HG03045 (cell line): ENCODE measurements around the gene PIK3CB.

Experiments
- ATAC-seq: cut with Tn5 transposase; IDR thresholded peaks from one replicate; pipeline ENCODE4 v1.9.1; 2021; ENCODE audit warnings: mild to moderate bottlenecking, moderate library complexity; ENCODE audit not compliant: unreplicated experiment

The PIK3CB gene

DNA sequence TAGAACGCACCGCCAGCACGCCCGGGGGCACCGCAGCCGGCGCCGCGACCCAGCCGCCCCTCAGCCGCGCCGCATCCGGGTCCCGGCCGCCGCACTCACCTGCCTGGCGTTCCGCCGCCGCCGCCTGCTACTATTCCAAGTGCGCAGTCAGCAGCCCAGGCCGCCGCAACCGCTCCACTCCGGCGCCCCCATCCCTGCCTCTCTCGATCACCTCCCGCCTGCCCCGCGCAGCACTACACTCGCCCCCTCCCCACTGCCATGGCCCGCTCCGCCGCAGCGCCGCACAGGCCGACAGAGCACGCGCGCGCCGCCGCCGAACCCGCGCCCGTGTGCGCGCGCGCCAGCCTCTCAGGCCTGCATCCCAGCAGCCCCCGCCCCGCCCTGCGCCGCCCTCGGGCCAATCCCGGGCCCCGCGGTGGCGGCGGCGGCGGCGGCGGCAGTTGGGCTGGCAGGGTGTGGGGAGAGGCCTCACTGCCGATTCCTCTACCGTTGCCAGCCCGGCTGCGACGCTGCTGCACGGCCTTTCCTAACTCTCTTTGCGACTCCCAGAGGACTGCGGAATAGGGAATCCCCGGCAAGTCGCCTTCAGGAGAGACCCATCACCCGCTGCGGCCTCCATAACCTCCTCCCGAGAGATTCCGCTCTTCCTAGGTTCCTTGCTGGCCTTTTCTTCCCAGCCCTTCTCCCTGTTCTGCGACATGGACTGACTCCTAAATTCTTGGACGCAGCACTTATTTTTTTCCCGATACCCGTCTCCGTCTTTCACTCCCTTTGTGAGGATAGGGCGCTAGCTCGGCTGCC, at the start of gene PIK3CB:
Gene PIK3CB (minus strand): TSS at position 333 of the 801 bp plus-strand sequence. CDS start 75,585 bp downstream, outside the sequence.
- peak; percentile 95 for ATAC-seq

DNA sequence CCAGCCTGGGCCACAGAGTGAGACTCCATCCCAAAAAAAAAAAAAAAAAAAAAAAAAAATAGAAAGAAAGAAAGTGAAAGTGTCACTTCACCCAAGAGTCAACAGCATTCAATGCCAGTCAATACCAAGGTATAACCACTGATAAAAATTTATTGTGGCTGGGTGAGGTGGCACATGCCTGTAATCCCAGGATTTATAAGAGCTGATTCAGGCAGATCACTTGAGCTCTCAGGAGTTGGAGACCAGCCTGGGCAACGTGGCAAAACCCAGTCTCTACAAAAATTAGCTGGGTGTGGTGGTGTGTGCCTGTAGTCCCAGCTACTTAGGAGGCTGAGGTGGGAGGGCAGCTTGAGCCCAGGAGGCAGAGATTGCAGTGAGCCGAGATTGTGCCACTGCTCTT, 46.5 kb upstream of the PIK3CB start:
- ATAC-seq: no peak

DNA sequence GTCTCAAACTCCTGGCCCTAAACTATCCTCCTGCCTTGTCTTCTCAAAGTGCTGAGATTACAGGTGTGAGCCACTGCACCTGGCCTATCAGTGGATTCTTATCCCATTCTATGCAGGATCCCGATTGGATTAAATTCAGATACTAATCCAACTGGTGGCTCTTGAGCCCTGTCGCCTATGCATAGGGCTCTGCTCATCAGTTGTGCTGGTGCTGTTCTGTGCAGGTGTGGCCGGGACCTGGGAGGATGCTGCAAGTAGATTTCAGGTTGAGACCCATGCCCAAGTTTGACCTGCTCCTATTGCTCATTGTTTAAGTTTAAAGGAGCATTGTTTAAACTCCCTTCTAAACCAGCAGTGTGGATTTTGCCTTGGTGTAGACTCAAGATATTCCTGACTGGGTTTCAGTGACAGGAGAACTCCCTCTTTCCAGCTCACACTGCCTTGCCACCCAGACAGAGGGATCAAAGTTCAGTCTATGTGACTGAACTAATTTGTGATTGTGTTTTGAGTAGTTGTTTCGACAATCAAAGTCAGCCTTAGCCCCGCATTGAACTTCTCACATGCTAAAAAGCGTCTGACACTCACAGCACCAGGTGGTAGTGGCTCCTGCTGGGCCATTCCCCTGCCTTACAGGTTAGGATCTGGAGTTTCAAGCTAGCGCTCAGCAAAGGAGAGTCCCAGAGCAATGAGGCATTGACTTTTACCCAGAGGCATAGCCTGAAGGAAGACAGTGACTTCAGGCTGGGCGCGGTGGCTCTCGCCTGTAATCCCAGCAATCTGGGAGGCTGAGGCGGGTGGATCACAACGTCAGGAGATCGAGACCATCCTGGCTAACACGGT, 45.0 kb upstream of the PIK3CB start:
- ATAC-seq: no peak

DNA sequence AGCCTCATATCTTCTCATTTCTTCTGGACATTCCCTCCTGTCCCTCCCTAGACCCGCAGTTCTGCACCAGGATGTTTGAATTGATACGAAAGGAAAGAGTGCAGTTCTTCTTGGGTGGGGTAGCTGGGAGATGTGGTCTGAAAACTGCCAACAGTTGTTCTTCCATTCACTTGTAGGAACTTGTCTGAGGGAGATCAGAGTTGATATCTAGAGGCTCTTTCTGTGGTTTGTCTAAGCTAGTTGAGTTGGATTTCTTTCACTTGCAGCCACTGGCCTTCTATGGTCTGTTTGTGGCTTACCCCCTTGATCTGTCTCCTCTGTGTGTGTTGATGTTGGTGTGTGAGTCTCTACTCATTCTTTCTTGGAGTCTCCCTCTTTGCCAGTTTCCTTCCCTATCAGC, 42.5 kb upstream of the PIK3CB start:
- ATAC-seq: no peak

DNA sequence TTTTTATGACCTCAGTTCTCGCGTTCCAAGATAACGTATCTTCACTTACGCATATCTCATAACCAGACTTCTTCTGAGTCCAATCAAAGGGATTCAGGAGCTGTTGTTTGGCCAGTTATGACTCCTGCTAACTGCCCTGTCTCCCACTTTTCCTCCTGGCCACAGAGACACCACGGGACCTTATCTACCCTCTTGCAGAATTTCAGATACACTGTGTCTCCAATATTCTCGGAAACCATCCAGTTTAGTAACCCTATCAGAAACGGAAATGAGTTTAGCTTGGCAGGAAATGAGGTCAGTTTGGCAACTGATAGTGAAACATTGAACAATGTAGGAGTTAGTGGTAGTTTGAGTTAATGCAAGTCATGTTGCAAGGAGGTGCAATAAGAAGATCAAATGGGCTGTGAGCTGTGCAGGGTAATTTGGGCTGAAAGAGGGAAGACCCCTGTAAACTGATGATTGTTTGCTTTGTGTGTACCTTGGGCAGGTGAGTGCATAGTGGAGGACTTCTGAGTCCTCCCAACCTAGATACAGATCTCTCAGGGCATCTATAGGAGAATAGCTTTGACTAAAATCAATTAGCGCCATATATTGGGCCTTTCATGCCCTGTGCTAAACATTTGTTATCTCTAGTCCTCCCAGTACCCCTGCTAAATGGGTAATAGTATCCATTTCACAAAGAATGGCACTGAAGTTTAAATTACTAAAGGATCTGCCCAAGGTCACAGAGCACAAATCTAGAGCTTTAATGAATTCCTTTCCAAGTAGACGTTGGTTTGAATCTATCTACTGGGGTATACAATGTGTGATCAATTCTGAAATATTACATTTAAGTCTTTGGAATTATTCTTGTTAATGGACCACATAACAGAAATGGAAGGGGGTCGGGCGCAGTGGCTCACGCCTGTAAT, 41.3 kb upstream of the PIK3CB start:
- no peak for ATAC-seq

DNA sequence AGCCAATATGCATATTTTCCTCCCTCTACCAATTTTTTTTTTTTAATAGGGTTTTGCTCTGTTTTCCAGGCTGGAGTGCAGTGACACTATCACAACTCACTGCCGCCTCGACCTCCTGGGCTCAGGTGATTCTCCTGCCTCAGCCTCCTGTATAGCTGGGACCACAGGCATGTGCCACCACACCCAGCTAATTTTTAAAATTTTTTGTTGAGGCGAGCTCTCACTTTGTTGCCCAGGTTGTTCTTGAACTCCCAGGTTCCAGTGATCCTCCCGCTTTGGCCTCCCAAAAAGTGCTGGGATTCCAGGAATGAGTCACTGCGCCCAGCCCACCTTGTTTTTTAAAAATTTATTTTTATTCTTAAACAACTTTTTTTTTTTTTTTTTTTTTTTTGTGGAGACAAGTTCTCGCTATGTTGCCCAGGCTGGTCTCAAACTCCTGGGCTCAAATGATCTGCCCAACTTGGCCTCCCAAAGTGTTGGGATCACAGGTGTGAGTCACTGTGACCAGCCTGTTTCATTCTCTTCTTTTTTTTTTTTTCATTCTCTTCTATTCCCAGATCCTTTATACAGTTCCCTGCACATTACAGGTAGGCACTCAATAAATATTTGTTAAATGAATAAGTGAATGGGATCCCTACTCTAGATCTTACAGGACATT, 40.5 kb upstream of the PIK3CB start:
- no peak for ATAC-seq

DNA sequence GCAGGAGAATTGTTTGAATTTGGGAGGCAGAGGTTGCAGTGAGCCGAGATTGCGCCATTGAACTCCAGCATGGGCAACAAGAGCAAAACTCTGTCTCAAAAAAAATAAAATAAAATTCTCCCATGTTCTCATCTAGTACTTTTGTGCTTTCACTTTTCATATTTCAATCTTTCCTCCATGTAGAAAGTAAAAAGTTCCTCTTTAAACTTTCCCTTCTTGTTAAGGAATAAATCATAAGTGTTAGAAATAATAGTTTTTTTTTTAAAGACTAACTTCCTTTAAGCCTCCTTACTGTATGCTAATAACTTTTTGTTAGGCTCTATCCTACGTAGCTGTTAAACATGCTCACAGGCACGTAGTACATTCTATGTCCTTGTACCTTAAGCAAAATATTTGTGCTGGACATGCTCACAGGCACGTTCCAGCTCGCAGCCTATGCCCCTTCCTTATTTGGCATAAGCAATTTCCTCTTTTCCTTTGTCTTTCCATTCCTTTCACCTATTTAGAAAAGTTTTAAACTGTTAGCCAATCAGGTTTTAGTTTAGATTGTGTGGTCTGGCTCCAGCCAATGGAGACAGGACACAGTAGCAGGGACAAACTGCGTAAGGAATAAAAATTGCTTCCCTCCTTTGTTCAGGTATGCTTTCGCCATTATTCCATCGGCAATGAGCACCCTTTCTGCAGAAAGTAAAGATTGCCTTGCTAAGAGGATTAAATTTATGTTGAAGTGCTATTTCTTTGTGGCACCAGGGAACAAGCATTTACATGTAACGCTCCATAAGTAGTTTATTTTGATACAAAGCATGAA, 38.9 kb upstream of the PIK3CB start:
- ATAC-seq: no peak

DNA sequence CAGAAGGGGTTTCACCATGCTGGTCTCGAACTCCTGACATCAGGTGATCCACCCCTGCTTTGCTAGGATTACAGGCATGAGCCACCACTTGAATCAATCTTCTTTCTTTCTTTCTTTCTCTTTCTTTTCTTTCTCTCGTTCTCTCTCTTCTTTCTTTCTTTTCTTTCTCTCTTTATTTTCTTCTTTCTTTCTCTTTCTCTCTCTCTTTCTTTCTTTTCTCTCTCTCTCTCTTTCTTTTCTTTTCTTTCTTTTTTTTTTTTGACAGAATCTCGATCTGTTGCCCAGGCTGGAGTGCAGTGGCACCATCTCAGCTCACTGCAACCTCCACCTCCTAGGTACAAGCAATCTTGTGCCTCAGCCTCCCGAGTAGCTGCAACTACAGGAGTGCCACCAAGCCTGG, 37.9 kb upstream of the PIK3CB start:
- no peak for ATAC-seq

DNA sequence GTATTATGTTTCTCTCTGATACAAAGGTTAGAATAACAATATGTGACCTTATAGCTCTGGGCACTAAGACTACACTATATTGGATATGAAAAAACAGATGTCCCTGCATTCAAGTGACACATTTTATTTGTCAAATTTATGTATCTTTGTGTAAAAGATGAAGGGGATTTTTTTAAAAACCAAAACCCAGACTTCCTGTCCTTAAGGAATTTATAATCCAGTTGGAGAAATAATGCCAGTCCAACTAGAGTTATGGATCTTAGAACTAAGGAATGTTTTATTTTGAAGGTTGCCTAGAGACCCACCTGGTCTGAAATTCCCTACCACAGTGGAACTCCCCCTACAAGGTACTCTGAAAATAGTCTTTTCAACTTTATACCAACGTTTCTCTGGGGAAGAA, 33.3 kb upstream of the PIK3CB start:
- no peak for ATAC-seq

DNA sequence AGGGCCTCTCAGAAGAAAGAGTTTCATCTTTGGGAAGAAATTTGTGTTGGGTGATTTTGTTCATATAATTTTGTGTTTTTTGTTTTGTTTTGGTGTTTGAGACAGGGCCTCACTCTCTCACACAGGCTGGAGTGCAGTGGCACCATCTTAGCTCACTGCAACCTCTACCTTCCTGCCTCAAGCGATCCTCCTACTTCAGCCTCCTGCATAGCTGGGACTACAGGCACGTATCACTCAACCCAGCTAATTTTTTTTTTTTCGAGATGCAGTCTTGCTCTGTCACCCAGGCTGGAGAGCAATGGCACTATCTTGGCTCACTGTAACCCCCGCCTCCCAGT, 29.0 kb upstream of the PIK3CB start:
- no peak for ATAC-seq

DNA sequence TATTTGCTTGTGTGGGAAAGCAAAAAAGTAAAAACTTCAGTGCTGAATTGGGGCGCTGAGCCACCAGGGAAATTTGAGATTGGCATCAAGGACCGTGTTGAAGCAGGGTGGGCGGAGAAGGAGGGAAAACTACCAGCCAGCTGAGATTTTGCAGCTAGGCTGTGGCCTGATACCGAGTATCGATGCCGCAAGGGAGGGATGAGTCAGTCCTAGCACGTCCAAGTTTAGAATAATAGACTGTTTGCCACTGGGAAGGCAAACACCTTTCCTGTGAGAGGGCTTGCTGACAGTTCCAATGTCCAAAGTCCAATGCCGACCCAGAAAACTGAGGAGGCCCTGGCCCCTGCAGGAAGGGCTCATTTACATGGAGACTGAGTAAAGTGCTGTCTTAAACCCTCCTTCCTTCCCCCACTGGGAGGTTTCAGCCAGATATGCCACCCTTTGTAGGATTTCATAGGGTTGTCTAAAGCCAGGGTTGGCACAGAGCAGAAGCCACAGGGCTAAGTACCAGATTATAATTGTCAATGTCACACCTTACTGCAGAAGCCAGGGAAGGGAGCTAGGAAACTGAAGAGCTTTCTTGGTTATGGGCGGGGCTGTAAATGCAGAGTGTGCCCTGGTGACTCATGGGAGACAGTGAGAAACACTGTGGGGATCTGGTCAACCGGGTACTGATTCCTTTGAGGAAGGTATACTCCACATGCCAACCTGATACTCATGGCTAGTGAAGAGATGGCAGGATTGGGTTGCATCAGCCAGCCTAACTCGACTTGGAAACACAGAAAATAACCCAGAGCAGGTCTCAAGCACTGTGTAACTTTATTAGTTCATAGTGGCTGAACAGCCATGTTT, 28.4 kb upstream of the PIK3CB start:
- no peak for ATAC-seq

DNA sequence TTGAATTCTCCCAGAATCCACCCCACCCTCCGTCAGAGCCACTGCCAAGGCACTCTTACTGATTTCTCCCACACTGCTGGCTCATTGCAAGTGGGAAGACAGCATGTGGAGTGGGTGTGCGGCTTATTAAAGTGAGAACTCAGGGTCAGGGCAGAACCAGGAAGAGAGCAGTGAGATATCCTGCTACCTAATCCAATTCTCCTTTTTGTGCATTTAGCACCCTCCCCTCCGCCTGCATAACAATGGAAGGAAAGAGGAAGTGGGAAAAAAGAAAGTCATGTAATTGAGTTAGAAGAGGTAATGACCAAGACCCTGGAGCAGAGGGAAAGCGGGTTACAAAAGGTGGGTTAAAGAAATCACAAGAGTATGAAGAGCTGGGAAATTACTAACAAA, 27.8 kb upstream of the PIK3CB start:
- ATAC-seq: no peak

DNA sequence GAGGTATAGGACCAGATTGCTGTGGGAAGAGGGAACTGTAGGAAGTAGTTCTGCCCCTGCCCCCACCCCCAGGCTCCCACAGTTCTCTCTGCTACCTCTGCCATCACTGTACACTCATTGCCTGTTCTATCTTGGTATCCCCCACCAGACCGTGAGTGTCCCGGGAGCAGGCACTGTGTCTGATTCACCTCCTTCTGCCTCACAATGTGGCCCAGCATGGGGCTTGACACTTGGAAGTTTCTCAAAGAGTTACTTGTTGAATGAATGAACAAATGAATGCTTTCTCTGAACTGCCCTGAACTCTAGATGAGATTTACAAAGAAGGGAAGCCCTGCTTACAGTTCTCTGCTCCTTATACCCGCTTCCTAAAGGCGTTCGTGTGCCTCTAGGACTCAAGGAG, 27.1 kb upstream of the PIK3CB start:
- no peak for ATAC-seq

DNA sequence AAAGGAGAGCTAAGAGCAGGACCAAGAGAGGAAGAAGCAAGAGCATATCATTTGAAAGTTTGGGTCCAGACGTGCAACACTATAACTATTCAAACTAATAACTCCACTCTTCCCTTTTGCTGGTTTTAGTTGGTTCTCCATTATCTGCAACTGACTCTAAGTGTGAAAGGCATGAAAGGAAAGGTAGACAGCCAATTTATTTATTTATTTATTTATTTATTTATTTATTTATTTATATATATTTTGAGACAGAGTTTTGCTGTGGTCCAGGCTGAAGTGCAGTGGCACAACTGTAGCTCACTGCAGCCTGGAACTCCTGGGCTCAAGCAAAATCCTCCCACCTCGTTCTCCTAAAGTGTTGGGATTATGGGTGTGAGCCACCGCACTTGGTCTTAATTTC, 22.1 kb upstream of the PIK3CB start:
- ATAC-seq: no peak

DNA sequence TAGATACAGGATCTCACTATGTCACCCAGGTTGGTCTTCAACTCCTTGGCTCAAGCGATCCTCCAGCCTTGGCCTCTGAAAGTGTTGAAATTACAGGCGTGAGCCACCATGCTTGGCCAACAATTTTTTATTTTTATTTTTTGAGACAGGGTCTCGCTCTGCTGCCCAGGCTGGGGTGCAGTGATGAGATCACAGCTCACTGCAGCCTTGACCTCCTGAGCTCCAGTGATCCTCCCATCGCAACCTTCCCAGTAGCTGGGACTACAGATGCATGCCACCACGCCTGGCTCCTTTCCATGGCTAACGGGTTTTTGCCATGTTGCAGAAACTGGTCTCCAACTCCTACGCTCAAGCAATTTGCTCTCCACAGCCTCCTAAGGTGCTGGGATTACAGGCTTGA, 20.2 kb upstream of the PIK3CB start:
- no peak for ATAC-seq

DNA sequence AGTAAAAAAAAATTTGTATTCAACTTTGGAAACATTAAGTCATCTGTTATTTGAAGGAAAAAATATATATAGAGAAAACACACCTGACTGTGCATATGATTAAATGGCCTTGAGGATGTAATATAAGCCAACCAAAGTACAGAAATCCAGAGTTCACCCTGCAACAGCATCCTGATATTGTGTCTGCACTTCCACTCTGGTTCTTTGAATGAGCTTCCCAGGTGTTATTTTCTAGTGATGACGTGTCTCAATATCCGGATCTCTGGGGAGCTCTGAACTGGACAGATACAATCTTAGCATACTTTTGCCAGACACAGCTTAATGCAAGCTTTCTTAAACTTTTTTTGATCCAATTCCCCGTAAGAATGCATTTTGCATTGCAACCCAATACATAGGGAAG, 19.5 kb upstream of the PIK3CB start:
- no peak for ATAC-seq

DNA sequence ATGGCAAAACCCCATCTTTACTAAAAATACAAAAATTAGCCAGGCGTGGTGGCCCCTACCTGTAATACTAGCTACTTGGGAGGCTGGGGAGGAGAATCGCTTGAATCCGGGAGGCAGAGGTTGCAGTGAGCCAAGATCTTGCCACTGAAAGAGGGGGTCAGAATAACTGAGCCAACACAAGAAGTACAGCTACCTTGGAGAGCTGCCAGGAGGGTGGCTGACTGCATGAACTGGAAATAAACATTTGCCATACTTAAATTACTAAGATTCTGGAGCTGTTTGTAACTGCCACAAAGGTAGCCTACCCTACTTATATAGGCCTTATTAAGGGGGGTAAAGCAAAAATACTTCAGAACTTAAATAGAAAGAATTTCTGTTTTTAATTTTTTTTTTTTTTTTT, 15.4 kb upstream of the PIK3CB start:
- ATAC-seq: no peak

DNA sequence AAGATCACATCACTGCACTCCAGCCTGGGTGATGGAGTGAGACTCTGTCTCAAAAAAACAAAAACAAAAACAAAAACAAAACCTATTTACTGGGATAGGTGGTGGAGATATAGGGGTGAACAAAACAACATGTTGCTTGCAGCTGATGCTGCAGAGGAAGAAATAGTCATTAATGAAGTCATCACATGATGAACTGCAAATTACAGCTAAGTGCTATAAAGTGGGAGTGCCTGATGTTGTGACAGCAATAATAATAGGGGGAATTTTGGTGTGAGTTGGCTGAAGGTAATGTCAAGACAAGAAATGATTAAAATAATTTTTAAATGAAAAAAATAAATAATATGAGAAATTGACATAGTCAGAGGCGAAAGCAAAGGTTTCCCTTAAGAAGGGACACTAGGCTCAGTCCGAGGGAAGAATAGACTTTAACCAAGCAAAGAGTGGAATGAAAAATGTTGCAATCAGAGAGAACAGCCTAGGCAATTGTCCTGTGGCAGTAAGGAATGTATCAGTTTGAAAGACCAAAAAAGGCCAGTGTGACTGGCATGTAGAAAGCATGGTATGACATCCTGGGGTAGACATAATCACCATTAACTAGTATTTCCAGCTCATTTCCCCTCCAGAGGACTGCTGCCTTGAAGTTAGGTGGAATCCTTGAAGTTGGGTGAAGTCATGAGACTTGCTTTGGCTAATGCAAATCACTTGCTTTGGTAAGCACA, 14.7 kb upstream of the PIK3CB start:
- ATAC-seq: no peak
